HG03064 (cell line): Measurements from ENCODE around the gene FGD5.
"Not testable (repeated sequence)": the region's sequence is repeated elsewhere in the genome, so short reads cannot be mapped to it uniquely, and the experiment has no call there.

Experiments used
- ATAC-seq: cut with Tn5 transposase; IDR thresholded peaks from one replicate; pipeline ENCODE4 v1.9.1; 2021; ENCODE audit warnings: low read depth; ENCODE audit not compliant: unreplicated experiment

FGD5 gene

DNA sequence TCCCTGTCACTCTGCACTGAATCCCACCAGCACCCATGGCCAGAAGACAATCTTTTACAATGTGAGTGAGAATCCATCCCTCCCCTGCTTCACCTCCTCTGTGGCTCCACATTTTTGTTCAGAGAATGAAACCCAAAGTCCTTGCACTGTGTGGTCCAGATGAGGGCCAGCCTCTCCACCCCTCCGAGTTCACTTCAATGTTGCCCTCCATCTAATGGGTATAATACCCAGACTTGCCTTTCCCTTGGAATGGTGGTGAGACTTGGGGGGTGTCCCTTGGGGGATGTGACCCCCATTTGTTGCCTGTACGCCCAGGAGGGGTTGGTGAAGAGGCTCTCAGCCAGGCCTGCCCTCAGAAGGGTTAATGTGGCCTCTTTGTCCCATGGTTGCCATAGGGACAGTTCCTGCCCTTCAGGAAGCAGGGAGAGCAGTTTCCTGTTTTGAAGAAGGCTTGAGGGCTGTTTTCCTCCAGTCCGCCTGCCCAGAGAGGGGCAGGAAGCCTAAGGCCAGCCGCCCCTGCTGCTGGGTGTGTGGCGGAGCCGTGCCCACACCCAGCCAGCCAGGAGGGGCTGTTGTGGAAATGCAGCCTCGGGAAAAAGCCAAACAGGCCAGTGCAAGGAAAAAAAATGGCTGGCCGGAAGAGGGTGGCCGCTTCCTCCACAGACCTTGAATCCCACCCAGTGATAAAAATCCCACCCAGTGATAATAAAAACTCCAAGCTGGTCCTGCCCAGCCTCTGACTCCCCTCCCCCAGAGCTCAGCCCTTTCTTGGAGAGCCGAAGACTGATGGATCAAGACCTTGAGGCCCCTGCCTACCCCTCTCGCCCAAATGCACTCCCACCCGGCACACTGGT lies 14.6 kb upstream of the FGD5 start:
- no peak for ATAC-seq

DNA sequence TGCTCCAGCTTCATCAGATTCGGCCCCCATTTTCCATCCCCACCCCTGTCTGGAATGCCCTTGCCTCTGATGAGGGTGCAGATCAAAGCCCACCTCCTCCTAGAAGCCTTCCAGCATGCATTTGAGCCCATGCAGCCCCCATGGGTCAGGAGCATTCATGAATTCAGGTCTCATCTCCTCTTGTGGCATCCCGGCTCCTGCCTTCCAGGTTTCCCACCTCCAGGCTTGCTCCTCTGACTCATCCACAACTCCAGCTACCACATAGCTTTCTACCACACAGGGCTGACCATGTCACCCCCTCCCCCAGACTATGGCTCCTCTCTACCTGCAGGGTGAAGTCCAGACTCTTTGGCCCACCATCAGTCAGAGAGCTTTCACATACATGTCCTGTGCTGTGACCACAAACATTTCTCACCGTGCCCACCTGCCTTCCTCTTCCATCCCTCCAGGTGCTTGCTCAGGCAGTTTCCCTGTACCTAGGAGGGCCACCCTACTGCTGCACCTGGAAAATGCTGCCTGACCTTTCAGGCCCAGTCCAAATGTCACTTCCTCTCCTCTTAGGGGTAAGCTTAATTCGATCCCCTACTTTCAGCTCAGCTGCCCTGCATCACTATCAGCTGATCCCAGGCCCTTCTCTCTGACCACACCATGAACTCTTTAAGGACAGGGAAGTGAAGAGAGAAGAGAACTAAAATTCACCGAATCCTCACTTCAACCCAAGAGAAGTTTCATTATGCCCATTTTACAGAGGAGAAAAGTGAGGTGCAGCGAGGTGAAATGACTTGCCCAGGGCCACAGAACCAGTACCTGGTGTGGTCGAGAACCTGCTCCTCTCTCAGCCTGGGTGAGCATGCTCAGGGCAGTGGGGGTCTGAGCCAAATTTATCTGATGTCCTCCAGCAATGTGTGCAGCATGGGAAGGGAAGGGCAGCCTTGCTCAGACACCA lies 13.7 kb upstream of the FGD5 start:
- no peak for ATAC-seq

- ATAC-seq, result no peak
Observed at GRCh38 chr3:14805961-14806537, 12.7 kb upstream of the FGD5 start.

- ATAC-seq, result no peak
Observed at GRCh38 chr3:14806641-14807263, 12.0 kb upstream of the FGD5 start.

DNA sequence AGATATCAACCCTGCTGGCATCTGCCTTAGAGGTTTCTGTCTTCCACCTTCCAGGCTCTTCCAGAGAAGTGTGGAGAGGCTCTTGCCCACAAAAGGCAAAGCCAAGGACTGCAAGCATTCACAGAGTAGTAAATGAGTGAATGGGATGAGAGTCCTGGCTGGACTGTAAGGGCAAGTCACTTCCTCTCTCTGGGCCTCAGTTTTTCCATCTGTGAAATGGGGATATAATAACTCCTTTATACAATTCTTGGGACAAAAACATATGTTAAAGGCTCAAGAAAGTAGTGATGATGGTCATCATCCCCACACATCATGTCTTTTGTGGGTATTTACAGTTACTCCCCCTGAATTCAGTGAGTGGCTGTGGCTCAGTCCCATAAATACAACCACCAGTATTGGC lies 10.7 kb upstream of the FGD5 start:
- no peak for ATAC-seq

GRCh38 chr3:14808502-14809266 lies 10.1 kb upstream of the FGD5 start:
- ATAC-seq, result no peak

DNA sequence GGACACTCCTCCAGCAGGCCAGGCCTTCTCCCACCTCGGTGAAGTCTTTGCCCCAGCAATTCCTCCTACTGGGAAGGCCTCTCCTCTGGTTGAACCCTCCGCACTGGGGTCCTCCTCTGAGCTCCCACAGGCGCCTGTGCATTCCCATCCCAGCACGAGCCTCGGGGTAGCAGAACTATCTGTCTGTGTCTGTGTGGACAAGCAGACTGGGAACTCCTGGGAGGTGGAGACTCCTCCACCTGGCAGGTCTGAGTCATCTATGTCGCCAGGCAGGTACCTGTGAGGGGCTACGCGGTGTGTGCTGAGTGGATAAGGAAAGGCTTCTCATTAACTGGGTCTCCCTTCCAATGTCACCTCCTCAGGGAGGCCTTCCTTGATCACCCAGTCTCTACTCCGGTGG lies 9.2 kb upstream of the FGD5 start:
- ATAC-seq, result not testable (repeated sequence)

- ATAC-seq, result no peak
Observed at GRCh38 chr3:14810070-14810791, 8.5 kb upstream of the FGD5 start.

- no peak for ATAC-seq
Observed at GRCh38 chr3:14810801-14811661, 7.7 kb upstream of the FGD5 start.

DNA sequence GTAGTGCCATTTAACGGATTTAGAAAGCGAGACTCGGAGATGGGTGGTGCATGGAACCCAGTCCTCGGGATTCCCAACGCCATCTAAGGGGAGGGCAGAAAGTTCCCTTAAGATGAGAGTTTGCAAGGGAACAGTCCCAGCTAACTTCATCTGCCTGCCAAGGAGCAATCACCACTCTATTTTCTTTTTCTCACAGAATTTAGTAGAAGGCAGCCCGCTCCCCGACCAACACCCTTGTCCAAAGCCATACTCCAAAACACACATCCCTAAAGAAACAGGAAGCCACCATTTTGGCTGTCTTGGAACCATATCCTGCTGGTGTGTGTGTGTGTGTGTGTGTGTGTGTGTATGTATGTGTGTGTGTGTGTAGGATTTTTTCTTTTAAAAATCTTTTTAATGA lies 7.1 kb upstream of the FGD5 start:
- no peak for ATAC-seq

DNA sequence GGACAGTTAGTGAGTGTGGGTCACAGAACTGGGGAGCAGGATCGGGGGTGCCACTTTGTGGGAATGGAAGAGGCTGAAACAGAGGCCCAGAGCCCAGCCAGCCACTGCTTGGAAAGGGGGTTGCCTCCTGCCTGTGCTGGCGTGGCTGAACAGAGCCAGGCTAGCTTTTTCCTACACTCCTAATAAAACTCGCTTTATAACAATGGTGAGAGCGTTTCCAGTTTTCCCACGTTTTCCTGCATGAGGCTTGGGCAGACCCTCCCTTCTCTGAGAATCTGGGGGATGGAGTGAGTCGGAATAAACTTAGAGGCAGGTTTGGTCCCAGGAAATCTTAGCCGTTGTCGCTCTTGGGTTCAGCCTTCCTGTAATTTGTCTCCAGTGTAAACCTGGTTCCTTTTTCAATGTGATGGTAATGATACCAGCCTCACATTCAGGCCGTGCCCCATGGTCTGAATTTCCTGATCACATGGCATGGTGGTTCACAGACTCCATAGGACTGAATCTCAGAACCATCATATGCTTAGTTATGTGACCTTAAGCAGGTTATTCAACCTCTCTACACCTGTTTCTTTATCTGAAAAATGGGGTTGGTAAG lies 6.5 kb upstream of the FGD5 start:
- no peak for ATAC-seq

DNA sequence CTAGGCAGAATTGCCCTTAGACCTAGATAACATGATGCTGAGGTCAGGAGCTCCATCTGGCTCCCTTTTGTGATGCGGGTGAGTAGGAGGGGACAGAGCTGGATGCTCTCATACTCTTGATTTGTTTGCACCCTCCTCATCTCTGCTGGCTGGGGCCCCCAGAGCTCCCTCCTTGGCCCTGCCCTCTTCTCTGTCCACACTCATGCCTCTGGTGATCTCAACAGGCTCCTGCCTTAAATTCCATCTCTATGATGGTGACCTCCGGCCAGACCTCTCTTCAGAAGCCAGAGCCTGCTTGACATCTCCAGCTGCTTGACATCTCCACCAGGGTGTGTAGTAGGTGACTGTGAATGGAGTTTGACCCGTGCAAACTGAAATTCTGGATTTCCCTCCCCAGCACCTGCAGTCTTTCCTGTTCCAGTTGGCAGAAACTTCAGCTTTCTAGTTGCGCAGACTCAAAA lies 4.3 kb upstream of the FGD5 start:
- ATAC-seq, result no peak

- no peak for ATAC-seq
Observed at GRCh38 chr3:14816359-14816758, 2.4 kb upstream of the FGD5 start.

GRCh38 chr3:14819671-14820070 lies 909 bp downstream of the FGD5 start:
- no peak for ATAC-seq

- ATAC-seq, result no peak
Observed at GRCh38 chr3:14820156-14820555, 1.4 kb downstream of the FGD5 start.

DNA sequence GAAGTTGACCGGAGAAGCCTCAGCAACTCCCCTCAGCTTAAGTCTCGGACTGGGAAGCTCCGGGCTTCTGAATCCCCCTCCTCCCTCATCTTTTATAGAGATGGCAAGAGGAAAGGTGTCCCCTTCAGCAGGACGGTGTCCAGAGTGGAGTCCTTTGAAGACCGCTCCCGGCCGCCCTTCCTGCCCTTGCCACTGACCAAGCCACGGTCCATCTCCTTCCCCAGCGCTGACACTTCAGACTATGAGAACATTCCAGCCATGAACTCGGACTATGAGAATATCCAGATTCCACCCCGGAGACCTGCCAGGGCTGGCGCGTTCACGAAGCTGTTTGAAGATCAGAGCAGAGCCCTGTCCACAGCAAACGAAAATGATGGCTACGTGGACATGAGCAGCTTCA lies 2.4 kb downstream of the FGD5 start:
- no peak for ATAC-seq

- no peak for ATAC-seq
Observed at GRCh38 chr3:14822134-14822533, 3.4 kb downstream of the FGD5 start.
